BJ (cell line): ENCODE measurements around the gene PUS1. TPM values are rescaled to one million over a fixed set of nuclear protein-coding genes. Genes with fewer than 3 reads are reported as not detected.
"Not testable (repeated sequence)": the region's sequence is repeated elsewhere in the genome, so short reads cannot be mapped to it uniquely, and the experiment has no call there.

Experiments used
- CTCF ChIA-PET: fragments of 350-600 bp; formaldehyde crosslinking; extraction: SDS; loops from one replicate; lab custom pipeline; 2021; ENCODE audit warnings: antibody characterized with exemption, inconsistent platforms; lab: Yijun Ruan, JAX
- POLR2A ChIA-PET: fragments of 300-600 bp; sonication (Branson Sonifier 250); formaldehyde crosslinking; extraction: SDS; loops from one replicate; lab custom pipeline; 2021; ENCODE audit warnings: antibody characterized with exemption; lab: Charles Lee
- DNase-seq: peaks from one replicate; pipeline ENCODE4 v3.0.0-alpha.2; 2011; ENCODE audit warnings: low read depth
- H3K27me3 ChIP-seq: 2 replicates; pipeline ENCODE4 v1.6.0; 2011; ENCODE audit warnings: low read length; ENCODE audit not compliant: control insufficient read depth, insufficient read depth
- H3K36me3 ChIP-seq: 2 replicates; pipeline ENCODE4 v1.5.1; 2011; ENCODE audit warnings: low read length; ENCODE audit not compliant: control insufficient read depth, insufficient read depth
- H3K4me3 ChIP-seq: 2 replicates; pipeline ENCODE4 v1.5.1; 2011; ENCODE audit warnings: low read depth, mild to moderate bottlenecking, control low read depth, low read length
- polyA plus RNA-seq: library from polyadenylated mRNA; depleted of rRNA; stranded (reverse); fragments of >200 nt; gene quantifications from 2 replicates; pipeline ENCODE4 v1.2.3, GENCODE V29; 2011
- TF ChIP-seq, protein P1 (sequence below): IDR thresholded peaks from 2 replicates; pipeline ENCODE4 v1.5.1; 2011; ENCODE audit warnings: low read depth, mild to moderate bottlenecking, control low read depth, inconsistent platforms, low read length, moderate library complexity; ENCODE audit not compliant: insufficient read depth

Gene PUS1
- polyA plus RNA-seq, 1 experiment = 21.2 TPM

DNA sequence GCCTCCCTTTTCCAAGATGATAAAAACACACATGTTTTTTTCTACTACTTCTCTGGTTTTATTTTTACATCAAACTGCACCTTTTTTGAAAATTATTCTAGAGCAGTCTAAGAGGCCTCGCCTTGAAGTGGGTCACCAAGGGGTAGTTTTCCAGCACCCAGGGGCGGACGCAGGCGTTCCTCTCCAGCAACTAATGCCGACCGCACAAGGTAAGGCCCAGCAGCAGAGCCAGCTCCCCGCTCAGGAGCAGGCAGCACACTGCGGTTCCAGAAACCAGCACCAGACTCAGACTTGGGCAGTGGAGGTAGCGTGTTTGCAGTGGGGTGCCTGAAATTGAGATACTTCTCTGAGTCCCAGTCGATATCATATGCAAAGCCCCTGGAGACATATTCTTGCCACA, 52.3 kb downstream of the PUS1 start:
- ChIA-PET POLR2A (no interaction called here), CTCF (no interaction called here)
- TF ChIP-seq, protein P1, sequence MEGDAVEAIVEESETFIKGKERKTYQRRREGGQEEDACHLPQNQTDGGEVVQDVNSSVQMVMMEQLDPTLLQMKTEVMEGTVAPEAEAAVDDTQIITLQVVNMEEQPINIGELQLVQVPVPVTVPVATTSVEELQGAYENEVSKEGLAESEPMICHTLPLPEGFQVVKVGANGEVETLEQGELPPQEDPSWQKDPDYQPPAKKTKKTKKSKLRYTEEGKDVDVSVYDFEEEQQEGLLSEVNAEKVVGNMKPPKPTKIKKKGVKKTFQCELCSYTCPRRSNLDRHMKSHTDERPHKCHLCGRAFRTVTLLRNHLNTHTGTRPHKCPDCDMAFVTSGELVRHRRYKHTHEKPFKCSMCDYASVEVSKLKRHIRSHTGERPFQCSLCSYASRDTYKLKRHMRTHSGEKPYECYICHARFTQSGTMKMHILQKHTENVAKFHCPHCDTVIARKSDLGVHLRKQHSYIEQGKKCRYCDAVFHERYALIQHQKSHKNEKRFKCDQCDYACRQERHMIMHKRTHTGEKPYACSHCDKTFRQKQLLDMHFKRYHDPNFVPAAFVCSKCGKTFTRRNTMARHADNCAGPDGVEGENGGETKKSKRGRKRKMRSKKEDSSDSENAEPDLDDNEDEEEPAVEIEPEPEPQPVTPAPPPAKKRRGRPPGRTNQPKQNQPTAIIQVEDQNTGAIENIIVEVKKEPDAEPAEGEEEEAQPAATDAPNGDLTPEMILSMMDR = no peak
- peaks cover 20% of the 10 kb centered on the region for H3K36me3 ChIP-seq
- no peak overlapping the region for H3K4me3 ChIP-seq
- H3K27me3 ChIP-seq = no peaks in the 10 kb centered on the region
- no peak for DNase-seq

DNA sequence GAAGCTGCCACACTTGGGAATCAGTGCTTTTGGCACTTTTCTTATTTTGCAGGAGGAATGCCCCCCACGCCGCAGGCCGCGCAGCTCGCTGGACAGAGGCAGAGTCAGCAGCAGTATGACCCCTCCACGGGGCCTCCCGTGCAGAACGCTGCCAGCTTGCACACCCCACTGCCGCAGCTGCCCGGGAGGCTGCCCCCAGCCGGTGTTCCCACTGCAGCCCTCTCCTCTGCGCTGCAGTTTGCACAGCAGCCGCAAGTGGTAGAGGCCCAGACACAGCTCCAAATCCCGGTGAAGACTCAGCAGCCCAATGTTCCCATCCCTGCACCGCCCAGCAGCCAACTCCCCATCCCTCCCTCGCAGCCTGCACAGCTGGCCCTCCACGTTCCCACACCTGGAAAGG, 53.0 kb downstream of the PUS1 start:
- ChIA-PET CTCF (interaction anchor here (1.1 kb wide), 1 partner anchor 32 kb away, joined by 3 read pairs; the partner anchor contains the start of gene EP400), POLR2A (no interaction called here)
- Histone ChIP-seq H3K4me3 (no peak overlapping the region), H3K36me3 (peaks cover 23% of the 10 kb centered on the region), H3K27me3 (no peaks in the 10 kb centered on the region)
- no peak for DNase-seq
- TF ChIP-seq, protein P1 = no peak

DNA sequence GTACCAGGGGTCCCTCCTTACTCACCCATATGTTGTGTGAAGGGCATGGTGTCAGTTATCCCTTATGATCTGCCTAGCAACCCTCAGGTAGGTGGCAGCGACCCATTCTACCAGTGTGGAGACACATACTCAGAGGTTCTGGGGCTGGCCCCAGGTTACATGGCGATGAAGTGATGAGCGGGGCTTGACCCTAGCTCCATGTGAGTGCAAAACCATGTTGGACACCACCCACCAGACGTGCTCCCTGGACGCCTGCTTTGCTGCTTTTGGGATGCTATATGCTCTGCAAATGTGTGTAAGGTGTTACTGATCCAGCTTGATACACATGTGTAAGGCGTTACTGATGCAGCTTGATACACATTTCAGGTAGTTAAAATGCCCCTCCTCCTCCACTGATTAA, 54.0 kb downstream of the PUS1 start:
- no peaks in the 10 kb centered on the region for H3K27me3 ChIP-seq
- POLR2A ChIA-PET = no interaction called here
- CTCF ChIA-PET = interaction anchor here (1.1 kb wide), 1 partner anchor 33 kb away, joined by 3 read pairs; the partner anchor contains the start of gene EP400
- no peak overlapping the region for H3K4me3 ChIP-seq
- TF ChIP-seq, protein P1 = no peak
- peaks cover 28% of the 10 kb centered on the region for H3K36me3 ChIP-seq
- no peak for DNase-seq

DNA sequence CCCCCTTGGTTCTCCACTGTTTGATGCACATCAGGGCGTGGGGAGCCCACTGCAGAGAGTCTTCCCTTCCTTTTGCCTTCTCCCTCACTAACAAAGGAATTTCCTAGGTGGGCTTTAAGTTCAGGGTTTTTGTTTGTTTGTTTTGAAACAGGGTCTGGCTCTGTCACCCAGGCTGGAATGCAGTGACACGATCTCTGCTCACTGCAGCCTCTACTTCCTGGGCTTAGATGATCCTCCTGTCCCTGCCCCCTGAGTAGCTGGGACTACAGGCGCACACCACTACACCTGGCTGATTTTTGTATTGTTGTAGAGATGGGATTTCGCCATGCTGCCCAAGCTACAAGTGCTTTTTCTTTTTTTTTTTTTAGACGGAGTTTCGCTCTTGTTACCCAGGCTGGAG, 54.5 kb downstream of the PUS1 start:
- H3K27me3 ChIP-seq = no peaks in the 10 kb centered on the region
- TF ChIP-seq, protein P1 = no peak
- DNase-seq = no peak
- no peak overlapping the region for H3K4me3 ChIP-seq
- ChIA-PET POLR2A (no interaction called here), CTCF (interaction anchor here (0.5 kb wide), 1 partner anchor 9 kb away, joined by 3 read pairs; no protein-coding TSS in a partner anchor)
- peaks cover 28% of the 10 kb centered on the region for H3K36me3 ChIP-seq

DNA sequence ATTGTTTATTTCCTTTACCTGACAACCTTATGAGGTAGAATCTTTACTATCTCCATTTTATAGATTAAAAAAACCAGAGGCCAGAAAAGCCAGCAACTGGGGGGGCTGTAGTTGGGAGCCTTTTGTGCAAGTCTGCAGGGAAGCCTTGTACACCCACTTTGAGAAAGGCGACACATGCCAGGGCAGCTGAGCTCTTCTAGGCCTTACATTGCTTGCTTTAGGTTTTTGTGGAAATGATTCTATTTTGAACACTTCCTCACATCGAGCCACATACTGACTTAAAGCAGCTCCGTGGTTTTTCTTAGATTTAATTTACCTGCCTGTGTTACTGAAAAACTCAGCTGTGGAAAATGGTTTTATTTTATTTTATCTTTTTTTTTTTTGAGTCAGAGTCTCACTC, 55.3 kb downstream of the PUS1 start:
- ChIA-PET POLR2A (no interaction called here), CTCF (interaction anchor here (1.2 kb wide), 1 partner anchor 29 kb away, joined by 4 read pairs; no protein-coding TSS in a partner anchor)
- Histone ChIP-seq H3K4me3 (no peak overlapping the region), H3K36me3 (peaks cover 32% of the 10 kb centered on the region), H3K27me3 (no peaks in the 10 kb centered on the region)
- TF ChIP-seq, protein P1 = no peak
- no peak for DNase-seq

DNA sequence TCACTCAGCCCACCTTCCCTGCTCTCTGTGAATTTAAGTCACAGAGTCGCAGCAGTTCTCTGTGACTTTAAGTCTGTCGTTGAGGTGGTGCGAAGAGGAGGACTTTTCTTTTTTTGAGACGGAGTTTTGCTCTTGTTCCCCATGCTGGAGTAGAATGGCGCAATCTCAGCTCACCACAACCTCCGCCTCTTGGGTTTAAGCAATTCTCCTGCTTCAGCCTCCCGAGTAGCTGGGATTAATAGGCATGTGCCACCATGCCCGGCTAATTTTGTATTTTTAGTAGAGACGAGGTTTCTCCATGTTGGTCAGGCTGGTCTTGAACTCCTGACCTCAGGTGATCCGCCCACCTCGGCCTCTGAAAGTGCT, 56.4 kb downstream of the PUS1 start:
- DNase-seq, POLR2A ChIA-PET, H3K27me3 ChIP-seq, CTCF ChIA-PET, H3K4me3 ChIP-seq: not testable (repeated sequence)
- peaks cover 34% of the 10 kb centered on the region for H3K36me3 ChIP-seq
